ENCODE data around the gene ZBTB25.
"Not testable (repeated sequence)": the region's sequence is repeated elsewhere in the genome, so short reads cannot be mapped to it uniquely, and the experiment has no call there.

The ZBTB25 gene, protein sequence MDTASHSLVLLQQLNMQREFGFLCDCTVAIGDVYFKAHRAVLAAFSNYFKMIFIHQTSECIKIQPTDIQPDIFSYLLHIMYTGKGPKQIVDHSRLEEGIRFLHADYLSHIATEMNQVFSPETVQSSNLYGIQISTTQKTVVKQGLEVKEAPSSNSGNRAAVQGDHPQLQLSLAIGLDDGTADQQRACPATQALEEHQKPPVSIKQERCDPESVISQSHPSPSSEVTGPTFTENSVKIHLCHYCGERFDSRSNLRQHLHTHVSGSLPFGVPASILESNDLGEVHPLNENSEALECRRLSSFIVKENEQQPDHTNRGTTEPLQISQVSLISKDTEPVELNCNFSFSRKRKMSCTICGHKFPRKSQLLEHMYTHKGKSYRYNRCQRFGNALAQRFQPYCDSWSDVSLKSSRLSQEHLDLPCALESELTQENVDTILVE

DNA sequence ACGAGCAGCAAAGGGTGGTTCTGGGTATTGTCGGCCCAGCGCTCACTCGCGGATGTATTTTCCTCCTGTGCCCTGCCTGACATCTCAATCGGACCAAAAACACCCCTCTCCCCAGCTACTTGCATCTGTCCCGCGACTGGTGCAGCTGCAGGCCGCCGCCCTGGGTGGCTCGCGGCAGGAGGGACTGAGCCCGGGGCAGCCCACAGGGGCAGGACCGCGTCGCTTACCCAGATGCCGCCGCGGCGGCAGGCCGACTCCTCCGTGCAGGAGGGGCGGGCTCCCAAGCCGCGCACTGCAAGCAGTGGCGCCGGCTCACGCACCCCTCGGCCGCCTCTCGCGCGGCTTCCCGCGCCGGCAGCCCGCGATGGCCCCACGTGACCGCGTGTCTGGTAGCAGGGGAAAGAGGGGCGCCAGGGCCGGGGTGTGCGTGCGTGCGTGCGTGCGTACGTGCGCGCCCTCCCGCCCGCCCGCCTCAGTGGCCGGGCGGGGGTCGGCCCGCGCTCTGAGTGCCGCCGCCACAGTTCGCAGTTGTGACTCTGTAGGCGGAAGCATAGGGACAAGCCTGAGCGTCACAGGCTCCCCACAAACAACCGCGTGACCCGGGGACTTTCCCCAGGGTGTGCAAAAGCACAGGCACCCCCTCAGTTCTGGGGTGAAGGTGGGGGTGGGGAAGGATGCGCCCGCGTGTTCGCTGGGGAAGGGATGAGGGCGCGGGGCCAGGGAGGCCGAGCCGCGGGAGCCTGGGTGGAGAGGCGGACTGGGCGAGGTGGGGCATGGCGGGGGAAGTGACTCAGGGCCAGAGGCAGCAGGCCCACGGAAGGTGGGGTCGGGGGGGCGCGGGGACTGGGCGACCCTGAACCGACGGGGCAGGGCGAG is at the start of gene ZBTB25:
ZBTB25 (minus strand) TSS at position 405 of the 876 bp plus-strand sequence. CDS start 13,305 bp downstream, outside the sequence.
- DNase-seq (ENCODE audit: low read depth), result peak; percentile 84

DNA sequence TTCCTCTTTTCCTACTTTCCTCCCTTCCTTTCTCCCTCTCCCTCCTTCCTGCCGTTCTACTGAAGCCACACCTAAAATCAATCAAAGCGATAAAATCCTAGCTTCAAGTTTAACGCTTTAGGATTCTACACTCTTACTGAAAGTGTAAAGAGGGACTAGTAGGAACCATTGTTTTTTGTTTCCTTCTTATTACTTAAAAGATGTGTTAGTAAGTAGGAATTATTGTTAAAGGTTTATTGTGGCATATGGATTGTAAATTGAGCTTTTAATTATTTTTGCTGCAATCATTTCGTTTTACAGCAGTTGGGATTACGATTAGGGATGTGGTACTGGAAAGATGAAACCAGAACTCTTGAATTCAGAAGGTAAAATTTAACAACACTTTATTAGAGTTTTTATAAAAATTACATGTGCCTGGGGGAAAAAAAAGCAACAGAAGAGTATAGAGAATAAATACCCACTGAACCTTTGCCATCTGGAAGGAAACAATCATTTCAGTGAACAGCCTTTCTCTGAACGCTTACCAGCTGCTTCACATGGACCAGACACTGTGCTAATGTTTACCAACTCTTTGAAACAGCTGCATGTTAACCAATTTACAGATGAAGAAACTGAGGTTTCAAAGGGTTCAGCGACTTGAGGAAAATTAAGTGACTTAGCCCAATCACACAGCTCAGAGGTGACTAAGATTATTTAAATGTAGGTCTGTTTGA is 47.1 kb upstream of the ZBTB25 start:
- no peak for DNase-seq (ENCODE audit: low read depth)

DNA sequence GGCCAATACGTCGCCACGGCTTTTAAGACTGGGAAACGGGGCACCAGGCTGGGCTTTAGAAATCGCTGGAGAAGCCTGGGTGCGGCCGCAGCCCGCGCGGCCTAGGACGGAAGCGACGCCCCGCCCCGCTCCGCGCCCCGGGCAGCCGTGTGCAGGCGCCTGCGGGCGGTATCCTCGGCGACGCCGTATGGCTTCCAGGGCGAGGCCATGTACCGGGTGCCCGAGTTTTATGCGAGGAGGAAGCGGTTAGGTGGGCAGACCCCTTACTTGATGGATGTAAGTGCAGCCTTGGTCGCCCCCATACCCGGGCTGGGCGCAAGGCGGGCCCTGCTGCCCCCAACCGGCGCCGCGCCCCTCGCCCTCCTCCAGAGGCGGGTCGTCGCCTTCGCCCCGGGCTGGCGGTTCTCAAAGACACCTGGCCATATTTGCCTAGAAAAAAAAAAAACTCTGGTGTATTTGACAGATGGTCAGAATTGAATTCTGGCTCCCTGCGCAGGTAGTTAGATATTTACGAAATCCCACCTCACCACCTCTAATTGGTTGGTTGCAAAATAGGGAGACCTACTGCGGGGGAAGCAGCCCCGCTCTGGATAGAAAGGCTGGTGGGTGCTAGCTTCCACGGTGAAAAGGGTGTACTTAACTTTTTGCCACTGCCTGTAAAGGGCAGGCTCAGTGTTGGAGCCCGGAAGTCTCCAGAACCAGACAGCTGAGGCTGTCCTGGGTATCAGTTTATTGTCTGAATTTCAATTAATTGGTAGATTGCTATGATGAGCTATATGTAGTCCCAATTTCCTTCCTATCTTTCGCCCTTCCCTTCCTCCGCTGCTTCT is 46.4 kb upstream of the ZBTB25 start, which contains the start of gene PPP1R36:
PPP1R36 (plus strand) TSS at position 171 of the 830 bp plus-strand sequence; CDS start at position 208, 37 bp downstream.
- DNase-seq (ENCODE audit: low read depth), result no peak

DNA sequence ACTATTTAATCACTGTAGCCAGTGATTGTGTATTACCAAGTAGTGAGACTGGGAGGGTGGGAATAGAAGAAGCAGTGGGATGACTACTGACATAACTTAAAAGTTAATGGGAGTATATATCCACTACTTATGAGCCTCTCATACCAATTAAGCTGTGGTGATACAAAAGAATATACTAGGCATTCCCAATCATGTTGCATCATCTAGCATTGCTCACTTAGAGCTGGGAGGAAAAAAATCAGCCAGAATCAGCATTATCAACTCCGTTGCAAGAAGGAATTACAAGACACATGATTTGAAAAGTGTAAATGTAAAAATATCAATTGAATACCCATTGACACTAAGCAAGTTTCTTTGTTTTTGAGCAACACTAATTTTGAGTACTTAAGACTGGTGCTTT is 45.4 kb upstream of the ZBTB25 start:
- no peak for DNase-seq (ENCODE audit: low read depth)

DNA sequence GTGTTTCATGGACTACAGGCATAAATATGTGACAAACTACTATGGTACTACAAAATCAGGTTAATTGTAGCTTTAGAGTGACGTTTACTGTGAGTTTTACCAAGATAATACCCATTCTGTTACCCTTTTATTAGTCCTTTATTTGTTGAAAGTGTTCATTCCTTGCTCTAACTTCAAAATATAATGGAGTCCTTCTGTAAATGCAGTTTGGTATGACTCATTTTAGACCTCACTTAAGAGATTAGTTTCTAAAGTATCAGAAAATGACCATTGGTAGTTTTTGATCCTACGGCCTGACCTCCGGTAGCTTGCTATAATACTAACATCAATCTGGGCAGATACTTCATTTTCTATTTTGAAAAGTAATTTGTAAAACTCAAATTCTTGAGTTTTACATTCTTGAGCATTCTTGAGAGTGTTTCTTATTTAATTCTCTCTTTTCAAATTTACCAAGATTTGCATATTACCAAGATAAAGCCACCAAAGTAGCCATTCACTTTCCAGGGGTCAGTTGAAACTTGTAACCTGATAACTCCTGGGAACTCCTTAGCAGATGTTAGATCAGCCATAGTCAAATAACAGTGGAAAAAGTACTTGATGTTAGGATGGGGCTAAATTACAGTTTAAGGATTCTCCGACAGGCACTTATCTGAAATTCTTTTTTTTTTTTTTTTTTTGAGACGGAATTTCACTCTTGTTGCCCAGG is 41.1 kb upstream of the ZBTB25 start:
- no peak for DNase-seq (ENCODE audit: low read depth)

DNA sequence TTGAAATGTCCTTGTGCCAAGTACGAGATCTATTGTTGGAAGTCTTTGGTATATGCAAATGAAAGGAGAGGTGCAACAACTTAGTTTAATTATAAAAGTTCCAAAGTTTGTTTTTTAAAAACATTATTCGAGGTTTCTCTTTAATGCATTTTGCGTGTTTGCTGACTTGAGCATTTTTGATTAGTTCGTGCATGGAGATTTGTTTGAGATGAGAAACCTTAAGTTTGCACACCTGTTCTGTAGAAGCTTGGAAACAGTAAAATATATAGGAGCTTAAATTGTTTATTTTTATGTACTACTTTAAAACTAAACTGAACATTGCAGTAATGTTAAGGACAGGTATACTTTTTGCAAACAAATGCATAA is 39.2 kb upstream of the ZBTB25 start:
- DNase-seq (ENCODE audit: low read depth), result no peak

DNA sequence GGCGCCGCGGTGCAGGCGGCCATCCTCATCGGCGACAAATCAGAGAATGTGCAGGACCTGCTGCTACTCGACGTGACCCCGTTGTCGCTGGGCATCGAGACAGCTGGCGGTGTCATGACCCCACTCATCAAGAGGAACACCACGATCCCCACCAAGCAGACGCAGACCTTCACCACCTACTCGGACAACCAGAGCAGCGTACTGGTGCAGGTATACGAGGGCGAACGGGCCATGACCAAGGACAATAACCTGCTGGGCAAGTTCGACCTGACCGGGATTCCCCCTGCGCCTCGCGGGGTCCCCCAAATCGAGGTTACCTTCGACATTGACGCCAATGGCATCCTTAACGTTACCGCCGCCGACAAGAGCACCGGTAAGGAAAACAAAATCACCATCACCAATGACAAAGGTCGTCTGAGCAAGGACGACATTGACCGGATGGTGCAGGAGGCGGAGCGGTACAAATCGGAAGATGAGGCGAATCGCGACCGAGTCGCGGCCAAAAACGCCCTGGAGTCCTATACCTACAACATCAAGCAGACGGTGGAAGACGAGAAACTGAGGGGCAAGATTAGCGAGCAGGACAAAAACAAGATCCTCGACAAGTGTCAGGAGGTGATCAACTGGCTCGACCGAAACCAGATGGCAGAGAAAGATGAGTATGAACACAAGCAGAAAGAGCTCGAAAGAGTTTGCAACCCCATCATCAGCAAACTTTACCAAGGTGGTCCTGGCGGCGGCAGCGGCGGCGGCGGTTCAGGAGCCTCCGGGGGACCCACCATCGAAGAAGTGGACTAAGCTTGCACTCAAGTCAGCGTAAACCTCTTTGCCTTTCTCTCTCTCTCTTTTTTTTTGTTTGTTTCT is 38.6 kb upstream of the ZBTB25 start:
- no peak for DNase-seq (ENCODE audit: low read depth)

DNA sequence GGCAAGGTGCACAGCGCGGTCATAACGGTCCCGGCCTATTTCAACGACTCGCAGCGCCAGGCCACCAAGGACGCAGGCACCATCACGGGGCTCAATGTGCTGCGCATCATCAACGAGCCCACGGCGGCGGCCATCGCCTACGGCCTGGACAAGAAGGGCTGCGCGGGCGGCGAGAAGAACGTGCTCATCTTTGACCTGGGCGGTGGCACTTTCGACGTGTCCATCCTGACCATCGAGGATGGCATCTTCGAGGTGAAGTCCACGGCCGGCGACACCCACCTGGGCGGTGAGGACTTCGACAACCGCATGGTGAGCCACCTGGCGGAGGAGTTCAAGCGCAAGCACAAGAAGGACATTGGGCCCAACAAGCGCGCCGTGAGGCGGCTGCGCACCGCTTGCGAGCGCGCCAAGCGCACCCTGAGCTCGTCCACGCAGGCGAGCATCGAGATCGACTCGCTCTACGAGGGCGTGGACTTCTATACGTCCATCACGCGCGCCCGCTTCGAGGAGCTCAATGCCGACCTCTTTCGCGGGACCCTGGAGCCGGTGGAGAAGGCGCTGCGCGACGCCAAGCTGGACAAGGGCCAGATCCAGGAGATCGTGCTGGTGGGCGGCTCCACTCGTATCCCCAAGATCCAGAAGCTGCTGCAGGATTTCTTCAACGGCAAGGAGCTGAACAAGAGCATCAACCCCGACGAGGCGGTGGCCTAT is 37.8 kb upstream of the ZBTB25 start:
- no peak for DNase-seq (ENCODE audit: low read depth)

DNA sequence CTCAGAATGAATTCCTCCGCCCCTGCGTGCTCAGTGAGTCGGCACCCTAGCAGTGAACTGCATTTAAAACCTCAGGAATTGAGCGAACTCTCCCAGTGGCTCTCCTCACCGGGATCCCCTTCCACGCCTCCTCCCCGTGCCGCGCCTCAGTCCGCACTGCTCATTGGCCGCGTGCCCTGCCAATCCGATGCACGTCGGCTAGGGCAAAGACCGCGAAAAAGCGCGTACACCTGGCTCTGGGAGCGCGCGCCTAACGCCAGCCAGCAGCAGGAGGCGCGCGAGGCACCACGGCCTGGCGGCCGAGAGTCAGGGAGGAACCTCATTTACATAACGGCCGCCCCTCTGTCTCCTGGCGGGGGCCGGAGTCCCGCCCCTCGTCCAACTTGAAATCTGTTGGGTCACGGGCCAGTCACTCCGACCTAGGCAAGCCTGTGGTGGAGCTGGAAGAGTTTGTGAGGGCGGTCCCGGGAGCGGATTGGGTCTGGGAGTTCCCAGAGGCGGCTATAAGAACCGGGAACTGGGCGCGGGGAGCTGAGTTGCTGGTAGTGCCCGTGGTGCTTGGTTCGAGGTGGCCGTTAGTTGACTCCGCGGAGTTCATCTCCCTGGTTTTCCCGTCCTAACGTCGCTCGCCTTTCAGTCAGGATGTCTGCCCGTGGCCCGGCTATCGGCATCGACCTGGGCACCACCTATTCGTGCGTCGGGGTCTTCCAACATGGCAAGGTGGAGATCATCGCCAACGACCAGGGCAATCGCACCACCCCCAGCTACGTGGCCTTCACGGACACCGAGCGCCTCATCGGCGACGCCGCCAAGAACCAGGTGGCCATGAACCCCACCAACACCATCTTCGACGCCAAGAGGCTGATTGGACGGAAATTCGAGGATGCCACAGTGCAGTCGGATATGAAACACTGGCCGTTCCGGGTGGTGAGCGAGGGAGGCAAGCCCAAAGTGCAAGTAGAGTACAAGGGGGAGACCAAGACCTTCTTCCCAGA is 36.9 kb upstream of the ZBTB25 start, which contains the start of gene HSPA2:
HSPA2 (plus strand) TSS at position 534 of the 995 bp plus-strand sequence; CDS start at position 643, 109 bp downstream.
- DNase-seq (ENCODE audit: low read depth), result peak; percentile 99

DNA sequence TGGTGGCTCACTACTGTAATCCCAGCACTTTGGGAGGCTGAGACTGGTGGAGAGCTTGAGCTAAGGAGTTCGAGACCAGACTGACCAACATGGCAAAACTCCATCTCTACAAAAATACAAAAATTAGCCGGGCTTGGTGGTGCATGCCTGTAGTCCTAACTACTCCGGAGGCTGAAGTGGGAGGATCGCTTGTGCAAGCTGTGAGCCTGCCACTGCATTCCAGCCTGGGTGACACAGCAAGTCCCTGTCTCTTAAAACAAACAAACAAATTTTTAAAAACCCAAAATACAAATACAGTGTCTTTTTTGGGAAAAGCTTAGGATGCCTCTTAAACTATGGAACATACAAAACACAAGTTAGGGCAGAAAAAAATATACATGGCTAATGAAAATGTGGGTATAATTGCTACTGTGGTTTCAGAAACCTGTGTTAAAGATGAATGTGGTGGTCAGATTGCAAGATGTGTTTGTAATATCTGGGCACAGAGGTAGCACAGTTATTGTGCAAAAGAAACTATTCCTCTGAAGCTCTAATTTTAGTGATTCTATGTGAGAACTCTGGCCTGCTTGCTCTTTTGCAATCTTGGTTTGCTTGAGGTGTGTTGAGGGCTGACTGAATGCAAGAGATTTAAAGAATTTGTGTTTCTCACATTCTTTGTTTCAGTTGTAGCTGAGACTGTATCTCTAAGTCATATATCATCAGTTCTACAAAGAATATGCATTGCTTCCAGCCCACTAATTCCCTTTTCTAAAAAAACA is 33.0 kb upstream of the ZBTB25 start:
- DNase-seq (ENCODE audit: low read depth), result no peak

DNA sequence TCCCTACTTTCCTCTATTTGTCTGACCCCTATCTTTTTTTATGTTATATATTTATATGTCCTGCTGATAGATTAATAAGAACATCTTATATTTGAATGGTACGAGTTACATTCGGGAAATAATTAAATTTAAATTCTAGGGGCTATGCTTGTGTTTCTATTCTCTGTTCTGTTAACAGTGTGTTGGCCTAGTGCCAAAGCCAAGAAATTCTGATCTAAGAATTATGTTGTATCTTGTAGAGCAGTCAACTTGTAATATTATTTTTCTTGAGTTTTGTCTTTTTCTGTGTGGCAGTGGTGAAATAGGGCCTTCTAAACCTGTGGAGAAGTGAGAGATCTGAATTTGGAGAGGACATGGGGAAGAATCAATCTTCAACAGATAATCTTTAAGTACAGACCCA is 27.9 kb upstream of the ZBTB25 start:
- no peak for DNase-seq (ENCODE audit: low read depth)

DNA sequence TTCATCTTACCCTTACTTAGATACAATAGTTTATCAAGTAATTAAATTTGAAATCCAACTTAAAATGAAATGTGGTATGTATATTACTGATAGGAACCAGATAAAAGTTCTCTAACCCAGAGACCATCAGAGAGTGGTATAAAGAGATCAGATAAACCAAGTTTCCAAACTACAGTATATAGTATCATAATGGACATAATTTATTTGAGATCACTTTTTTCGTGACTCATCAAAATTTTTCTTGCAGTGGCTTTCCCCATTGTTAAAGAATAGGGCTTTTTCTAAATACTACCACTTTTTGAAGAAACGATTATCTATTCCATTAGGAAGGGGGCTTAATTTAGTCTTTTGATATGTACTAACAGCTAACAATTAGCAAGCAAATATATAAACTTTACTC is 21.7 kb upstream of the ZBTB25 start:
- DNase-seq (ENCODE audit: low read depth), result no peak

DNA sequence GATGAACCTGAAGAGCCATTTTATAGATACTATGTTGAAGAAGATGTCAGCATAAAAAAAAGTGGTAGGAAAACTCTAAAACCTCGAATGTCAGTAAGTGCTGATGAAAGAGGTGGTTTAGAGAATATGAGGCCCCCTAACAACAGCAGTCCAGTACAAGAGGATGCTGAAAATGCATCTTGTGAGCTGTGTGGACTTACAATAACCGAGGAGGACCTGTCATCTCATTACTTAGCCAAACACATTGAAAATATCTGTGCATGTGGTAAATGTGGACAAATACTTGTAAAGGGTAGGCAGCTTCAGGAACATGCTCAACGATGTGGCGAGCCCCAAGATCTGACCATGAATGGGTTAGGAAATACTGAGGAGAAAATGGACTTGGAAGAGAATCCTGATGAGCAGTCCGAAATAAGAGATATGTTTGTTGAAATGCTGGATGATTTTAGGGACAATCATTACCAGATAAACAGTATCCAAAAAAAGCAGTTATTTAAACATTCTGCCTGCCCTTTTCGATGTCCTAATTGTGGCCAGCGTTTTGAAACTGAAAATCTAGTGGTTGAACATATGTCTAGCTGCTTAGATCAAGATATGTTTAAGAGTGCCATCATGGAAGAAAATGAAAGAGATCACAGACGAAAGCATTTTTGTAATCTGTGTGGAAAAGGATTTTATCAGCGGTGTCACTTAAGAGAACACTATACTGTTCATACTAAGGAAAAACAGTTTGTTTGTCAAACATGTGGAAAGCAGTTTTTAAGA is 19.1 kb upstream of the ZBTB25 start:
- no peak for DNase-seq (ENCODE audit: low read depth)

DNA sequence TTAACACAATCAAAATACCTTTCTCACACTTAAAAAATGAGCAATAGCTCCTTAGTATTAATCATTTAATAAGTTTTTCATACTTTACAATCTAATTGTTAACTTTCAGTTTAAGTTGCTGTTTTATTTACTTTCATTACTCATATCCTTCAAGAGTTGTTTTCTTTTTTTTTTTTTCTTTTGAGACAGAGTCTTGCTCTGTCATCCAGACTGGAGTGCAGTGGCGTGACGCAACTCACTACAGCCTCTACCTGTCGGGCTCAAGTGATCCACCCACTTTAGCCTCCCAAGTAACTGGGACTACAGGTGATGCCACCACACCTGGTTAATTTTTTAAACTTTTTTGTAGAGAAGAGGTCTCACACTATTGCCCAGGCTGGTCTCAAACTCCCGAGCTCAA is 17.1 kb upstream of the ZBTB25 start:
- no peak for DNase-seq (ENCODE audit: low read depth)

DNA sequence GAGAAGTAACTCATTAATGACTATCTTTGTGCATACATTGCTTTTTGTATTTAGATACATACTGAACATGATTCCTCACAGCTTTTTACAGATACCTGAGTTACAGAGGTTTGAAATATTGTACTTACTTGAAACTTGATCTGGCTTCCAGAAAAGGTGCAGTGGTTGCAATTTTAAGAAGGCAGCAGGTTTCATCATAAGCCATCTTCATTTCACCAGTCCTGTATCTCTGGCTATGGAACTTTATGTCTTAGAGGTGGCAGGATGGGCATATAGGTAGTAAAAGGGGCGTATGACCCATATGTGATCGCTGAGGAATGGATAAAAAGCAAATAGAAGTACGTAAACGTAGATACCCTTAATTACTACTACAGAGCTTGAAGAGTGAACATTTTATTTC is 14.6 kb upstream of the ZBTB25 start:
- DNase-seq (ENCODE audit: low read depth), result no peak

DNA sequence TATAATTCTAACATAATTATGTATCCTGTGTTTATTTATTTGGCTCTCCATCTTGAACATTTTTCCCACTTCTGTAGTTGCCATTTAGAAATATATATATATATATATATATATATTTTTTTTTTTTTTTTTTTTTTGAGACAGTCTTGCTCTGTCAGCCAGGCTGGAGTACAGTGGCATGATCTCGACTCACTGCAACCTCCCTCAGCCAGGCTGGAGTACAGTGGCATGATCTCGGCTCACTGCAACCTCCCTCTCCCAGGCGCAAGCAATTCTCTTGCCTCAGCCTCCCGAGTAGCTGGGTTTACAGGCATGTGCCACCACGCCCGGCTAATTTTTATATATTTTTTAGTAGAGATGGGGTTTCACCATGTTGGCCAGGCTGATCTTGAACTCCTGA is 14.0 kb upstream of the ZBTB25 start:
- not testable (repeated sequence) for DNase-seq (ENCODE audit: low read depth)

Measured in GM04504 (cell line).